ENCODE data around the gene ZSCAN21.
"Not testable (repeated sequence)": the region's sequence is repeated elsewhere in the genome, so short reads cannot be mapped to it uniquely, and the experiment has no call there.

The ZSCAN21 gene

DNA sequence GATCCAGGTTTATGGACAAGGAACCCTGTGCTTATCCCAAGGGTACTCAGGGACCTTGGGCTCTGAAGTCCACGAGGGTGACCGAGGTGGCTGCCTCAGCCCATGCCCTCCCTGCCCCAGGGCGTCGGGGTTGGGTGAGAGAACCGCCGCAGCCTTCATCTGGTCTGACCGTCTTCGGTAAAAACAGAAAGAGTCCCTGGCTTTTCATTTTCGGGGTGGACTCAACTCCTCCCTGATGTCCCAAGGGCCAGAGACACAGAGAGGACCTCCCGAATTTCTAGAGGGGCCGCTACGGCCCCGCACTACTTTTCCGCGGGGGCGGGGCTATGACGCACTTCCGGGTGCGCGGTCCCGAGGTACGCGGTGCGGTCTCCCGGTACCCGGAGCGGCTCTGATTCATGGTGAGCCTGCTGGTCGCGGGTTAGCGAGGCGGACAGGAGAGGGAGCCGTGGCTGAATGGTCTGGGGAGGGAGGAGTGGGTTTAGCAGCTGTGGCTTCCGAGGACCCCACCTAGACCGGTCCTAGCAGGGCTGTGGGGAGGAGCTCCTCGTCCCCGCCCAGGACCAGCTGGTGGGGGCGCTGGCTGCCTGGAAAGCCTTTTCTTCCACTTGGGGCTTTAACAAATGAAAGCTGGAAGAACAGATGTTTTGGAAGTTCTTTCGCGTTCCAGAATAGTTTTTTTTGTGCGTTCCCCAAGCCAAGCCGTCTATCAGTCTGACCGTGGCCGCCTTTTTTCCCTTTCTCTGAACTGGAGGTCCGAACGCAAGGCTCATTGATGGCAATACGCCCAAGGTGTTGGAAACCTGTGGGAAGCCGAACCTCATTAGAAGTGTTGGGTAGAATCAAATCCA is at the start of gene ZSCAN21:
TSS of gene ZSCAN21 (plus strand) at position 334 of the 851 bp plus-strand sequence. CDS start 7,233 bp downstream, outside the sequence.
- DNase-seq = peak; percentile 51 to 66 (median 60)

DNA sequence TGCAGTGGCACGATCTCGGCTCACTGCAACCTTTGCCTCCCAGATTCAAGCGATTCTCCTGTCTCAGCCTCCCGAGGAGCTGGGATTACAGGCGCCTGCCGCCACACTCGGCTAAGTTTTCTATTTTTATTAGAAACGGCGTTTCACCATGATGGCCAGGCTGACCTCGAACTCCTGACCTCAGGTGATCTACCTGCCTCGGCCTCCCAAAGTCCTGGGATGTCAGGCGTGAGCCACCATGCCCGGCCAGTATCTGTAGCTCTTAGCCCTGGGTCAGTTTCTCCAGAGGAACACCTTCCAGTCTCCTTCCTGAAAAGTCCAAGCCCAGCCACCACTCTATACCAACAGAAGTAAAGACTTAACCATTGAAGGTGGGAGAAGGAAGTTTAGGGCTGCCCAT is 49.3 kb upstream of the ZSCAN21 start:
- DNase-seq = no peak

DNA sequence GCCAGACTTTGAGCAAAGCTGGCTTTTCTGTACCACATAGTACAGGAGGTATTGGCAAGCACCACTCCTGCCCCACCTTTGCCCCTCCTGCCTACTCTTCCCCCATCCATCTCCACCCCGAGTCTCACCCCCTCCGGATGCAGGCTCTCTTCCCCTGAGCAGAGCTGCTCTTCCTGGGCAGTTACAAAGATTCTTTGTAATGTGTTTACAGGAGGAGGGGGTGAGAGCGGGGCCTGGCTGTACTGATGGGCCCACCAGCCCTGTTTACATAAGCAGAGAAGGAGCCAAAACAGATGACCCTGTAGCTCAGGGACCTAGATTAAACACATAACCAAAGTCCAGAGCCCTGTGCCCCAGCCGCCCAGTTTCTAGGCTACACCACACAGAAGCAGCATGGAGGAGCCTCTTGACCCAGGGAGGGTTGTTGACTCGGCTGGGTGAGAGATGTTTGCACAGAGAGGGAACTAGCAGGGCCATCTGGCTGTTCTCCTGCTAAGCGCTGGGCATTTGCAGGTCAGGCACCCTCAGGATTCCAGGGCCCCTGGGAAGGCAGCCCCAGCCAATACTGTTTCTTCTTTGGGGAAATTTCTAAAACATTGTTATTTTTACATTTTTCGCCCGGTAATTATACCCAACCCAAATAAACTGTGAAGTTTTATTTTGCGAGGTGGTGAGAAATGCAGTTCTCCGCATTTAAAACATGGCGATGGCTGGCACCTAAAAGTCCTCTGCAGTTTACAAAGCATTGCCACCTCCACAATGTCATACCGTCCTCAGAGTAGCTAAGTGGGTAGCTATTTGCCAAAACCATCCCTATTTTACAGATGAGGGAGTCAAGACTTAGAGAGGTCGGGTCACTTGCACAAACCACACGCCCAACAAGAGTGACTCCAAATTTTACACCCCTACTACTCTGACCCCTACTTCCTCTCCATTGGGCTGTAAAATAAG is 45.6 kb upstream of the ZSCAN21 start:
- no peak for DNase-seq

DNA sequence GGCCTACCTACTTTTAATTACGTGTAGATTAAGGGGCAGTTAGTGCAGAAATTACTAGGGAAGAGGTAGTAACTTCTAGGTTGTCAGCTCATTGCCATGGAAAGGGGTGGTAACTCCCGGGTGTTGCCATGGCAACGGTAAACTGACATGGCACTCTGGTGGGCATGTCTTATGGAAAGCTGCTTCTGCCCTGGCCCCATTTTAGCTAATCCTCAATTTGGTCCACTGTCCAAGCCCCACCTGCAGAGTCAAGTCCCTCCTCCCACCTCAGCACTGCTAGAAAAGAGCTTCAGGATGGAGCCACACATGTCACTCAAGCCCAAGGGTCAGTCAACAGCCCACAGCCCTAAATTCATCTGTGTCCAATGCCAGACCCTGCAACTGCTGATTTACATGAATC is 41.7 kb upstream of the ZSCAN21 start:
- no peak for DNase-seq

DNA sequence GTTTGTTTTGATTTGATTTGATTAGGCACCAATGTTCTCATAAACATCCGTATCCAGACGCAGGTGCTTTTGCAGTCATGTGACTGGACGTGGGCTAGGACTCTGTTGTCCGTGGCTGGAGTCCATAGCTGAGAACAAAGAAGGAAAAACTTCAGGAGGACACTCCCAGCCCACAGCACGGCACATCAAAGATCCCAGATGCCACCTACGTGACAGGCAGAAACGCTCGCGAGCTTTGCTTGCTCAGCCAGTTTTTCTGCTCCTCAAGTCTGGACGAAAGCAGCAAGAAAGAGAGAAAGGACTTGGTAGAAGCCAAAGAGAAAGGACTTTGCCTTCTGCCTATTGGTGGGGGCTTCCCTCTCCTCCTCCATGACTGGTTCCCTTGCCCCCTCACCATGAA is 41.0 kb upstream of the ZSCAN21 start:
- DNase-seq = no peak

DNA sequence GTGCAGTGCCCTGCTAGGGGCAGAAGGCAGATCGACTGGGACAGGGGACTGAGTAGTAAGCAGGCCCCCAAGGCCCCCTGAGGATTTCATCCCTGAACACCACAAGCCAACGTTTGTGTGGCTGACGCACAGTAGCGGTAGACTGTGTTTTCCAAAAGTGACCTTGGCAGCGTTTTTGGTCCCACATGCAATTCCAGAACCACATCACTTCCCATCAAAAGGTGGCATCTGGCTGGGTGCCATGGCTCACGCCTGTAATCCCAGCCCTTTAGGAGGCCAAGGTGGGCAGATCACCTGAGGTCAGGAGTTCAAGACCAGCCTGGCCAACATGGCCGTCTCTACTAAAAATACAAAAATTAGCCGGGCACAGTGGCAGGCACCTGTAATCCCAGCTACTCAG is 39.6 kb upstream of the ZSCAN21 start:
- DNase-seq = not testable (repeated sequence)

DNA sequence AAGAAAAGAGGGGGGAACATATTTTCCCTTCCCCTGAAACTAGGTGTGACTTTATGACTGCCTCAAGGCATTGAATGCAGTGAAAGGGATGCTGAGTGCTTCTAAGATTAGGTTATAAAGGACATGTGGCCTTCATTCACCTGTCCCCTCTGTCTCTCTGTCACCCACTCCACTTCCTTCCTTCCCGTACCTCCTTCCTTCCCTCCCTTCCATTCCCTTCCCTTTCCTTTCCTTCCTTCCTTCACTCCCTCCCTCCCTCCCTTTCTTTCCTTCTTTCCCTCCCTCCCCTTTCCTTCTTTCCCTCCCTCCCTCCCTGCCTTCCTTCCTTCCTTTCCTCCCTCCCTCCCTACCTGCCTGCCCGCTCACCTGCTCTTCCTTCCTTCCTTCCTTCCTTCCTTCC is 38.7 kb upstream of the ZSCAN21 start:
- DNase-seq = no peak

DNA sequence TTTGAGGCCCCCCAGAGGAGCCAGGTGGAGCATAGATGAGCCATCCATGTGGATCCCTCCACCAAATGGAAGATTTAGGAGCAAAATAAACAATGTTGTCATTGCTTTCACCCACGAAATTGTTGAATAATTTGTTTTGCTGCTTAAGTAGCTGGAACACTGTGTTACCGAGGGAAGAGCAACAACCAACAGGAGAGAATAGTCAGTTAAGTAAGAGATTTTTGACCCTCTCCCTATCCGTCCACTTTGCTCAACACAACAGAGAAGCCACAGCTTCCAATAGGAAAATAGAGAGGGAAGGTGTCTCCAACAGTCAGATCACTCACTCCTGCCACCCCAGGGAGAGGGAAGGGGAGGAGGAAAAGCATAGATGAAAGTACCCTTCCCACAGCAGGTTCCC is 38.1 kb upstream of the ZSCAN21 start:
- DNase-seq = no peak

DNA sequence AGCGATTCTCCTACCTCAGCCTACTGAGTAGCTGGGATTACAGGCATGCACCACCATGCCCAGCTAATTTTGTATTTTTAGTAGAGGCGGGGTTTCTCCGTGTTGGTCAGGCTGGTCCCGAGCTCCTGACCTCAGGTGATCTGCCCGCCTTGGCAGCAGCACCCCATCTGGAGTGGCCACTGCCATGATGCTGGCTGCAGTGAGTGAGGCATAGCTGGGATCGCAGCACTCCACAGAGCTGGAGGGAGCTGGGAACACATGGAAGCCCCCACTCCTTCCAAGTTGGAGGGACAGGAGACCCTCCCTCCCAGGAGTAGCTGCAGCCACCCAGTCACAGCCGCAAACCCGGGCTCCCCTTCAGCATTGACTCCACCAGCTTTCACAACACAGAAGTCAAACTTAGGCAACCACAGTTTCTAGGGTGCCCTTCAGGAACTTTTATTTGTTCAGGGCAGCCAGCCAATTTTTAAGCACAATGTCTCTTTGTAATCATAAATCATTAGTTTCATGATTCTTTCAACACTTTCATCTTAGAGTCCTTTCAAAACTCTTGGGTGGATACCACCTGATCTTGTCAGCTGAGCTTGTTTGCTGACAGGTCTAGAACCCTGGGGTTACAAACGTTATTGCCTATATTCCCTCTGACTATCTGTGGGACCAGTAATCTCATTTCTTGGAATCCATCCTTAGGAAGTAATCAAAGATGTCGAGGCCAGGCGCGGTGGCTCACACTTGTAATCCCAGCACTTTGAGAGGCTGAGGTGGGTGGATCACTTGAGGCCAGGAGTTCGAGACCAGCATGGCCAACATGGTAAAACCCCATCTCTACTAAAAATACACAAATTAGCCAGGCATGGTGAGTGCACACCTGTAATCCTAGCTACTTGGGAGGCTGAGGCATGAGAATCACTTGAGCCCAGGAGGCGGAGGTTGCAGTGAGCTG is 36.9 kb upstream of the ZSCAN21 start:
- DNase-seq = not testable (repeated sequence)

DNA sequence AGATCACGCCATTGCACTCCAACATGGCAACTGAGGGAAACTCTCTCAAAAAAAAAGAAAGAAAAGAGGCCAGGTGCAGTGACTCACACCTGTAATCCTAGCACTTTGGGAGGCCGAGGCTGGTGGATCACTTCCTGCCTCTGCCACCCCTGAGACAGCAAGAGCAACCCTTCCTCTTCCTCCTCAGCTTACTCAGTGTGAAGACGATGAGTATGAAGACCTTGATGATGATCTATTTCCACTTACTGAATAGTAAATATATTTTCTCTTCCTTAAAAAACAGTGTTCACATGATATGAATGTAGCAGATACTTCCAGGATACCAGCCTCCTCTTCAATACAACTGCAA is 36.3 kb upstream of the ZSCAN21 start:
- no peak for DNase-seq

DNA sequence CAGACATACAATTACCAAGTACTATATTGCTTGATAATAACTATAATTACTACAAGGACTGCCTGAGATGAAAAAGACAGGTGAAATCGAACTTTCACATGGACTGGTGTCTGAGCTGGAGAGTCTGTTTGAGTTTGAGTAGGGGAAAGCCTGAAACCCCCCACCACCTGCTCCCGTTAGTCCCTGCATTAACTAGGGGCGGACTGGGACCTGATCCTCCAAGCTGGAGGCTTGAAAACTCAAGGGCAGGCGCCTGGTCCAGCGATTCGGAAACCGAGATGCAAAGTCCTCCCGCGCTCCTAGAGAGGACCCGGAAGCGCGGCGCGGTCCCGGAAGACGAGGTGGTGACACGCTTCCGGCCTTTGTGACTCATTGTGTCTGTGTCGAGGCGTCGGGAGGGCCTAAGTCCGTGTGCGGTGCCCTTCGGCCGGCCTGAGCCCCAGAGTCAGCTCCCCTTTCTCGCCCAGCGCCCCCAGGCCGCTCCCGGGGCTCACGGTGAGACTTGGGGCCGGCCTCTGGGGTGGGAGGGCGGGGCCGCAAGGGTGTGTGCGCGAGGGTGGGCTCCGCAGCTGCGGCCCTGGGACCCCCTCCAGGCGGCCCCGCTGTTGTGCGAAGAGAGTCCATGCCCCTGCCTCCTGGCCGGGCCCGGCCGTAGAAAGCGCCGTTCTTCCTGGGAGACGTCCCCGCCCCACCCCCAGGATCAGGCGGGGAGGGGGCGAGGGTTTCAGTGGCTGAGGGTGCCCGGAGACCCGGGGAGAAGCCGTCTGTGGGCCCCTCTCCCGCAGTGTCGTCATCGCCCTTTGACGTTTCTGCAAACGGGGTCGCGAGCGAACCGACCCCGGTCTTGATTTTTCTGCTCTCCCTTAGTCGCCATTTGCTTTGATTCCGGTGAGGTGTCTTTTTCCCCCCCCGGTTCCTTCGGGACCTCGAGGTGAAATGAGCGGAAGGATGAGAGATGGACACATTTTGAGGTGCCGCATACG is 34.1 kb upstream of the ZSCAN21 start, which contains the start of gene ZKSCAN1:
TSS of gene ZKSCAN1 (plus strand) at position 365 of the 983 bp plus-strand sequence. CDS start 7,911 bp downstream, outside the sequence.
- peak; percentile 53 to 77 (median 66) for DNase-seq

DNA sequence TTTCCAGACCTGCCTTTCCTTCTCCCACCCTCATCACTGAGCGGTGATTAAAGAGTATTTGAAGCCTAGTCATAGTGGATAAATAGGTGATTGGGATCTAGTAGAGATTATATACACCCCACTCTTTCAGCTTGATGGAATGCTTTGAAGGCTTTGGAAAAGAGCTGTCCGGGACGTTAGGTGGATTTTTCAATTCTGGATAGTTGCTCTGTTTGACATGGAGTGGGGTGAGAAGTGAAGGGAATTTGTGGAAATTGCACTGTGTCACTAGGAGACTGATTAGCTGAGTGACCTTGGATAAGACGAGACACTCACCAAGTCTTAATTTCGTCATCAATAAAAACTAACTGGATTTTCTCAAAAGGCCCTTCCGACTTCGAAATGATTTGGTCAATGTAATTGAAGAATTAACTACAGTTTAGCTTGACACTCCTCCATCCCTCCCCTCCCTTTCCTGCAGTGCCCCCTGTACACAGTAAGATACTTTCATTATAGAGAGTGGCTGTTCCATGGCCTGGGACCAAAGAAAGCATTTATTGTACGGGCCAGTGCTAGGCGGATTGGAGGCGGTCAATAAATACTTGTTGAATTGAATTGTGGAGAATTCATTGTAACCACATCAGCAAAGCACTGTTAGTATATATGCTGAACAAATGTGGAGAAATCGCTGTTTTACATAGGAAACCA is 33.2 kb upstream of the ZSCAN21 start:
- no peak for DNase-seq

DNA sequence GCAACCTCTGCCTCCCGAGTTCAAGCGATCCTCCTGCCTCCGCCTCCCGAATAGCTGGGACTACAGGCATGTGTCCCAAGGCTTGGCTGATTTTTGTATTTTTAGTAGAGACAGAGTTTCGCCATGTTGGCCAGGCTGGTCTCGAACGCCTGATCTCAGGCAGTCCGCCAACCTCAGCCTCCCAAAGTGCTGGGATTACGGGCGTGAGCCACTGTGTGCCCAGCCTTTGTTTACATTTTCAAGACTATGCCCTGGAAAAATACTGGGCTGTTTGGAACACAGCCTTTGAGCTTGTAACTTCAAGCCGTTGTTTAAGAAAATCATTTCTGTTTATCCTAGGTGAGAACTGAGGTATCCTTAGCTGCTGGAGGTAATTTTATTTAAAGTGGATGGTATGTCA is 32.3 kb upstream of the ZSCAN21 start:
- no peak for DNase-seq

DNA sequence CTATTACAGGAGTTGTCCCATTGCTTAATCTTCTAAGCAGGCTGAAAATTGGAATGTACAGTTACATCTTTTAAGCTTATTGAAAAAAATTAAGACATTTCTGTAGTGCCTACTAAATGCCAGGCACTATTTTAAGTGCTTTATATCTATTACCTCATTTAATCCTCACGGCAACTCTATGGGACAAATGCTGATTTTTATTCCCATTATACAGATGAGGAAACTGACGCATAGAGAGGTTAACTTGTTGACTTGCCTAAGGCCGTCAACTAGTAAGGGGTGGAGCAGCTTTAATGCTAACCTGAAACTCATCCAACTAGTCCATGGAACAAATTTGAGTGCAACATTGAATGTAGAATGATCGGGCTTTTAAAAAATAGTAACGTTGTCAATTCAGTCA is 31.7 kb upstream of the ZSCAN21 start:
- no peak for DNase-seq

DNA sequence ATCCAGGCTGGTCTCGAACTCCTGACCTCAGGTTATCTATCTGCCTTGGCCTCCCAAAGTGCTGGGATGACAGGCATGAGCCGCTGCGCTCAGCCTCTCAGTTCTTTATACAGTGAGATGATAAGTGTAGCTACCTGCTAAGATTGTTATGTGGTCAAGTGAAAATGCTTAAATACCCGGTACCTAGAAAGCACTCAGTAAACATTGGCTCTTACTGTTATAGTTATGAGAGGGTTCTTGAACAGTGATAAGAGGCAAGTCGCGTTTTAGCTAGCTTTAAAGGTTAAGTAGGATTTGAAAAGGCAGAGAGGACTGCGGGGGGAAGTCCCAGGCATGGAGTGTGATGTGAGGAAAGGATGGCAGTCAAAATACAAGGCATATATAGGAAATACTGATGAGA is 29.7 kb upstream of the ZSCAN21 start:
- DNase-seq = no peak

DNA sequence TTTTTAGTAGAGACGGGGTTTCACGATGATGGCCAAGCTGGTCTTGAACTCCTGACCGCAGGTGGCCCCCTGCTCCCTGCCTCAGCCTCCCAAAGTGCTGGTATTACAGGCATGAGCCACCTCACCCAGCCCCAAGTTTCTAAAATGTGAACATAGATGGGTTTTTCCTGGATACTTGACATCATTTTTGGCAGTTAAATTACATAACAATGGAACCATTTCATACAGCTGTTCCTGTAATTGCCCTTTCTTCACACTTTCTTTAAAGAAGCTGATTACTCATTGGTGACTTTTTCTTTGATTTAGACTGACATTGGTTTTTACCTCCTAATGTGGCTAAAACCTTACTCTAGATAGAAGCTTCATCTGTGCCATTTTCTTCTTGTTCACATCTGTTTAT is 28.3 kb upstream of the ZSCAN21 start:
- no peak for DNase-seq

DNA sequence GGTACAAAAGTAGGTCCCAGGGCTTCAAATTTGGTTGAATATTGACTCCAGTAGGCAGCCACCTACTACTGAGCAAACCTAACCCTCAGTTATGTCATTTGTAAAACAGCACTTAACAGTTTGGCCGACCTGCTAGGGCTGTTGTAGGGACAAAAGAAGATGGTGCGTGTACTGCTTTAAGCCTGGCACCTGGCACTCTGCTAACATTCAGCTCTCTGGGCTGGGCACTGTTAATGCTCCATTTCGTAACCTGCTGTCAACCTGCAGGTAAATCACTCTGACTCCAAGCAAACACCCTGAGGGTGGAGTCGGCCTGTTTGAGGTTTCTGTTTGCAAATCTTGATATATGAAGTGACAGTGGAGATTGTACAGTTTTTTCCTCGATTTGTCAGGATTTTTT is 27.0 kb upstream of the ZSCAN21 start:
- no peak for DNase-seq

DNA sequence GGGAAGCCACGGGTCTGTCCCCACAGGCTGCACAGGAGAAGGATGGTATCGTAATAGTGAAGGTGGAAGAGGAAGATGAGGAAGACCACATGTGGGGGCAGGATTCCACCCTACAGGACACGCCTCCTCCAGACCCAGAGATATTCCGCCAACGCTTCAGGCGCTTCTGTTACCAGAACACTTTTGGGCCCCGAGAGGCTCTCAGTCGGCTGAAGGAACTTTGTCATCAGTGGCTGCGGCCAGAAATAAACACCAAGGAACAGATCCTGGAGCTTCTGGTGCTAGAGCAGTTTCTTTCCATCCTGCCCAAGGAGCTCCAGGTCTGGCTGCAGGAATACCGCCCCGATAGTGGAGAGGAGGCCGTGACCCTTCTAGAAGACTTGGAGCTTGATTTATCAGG is 26.0 kb upstream of the ZSCAN21 start:
- no peak for DNase-seq

DNA sequence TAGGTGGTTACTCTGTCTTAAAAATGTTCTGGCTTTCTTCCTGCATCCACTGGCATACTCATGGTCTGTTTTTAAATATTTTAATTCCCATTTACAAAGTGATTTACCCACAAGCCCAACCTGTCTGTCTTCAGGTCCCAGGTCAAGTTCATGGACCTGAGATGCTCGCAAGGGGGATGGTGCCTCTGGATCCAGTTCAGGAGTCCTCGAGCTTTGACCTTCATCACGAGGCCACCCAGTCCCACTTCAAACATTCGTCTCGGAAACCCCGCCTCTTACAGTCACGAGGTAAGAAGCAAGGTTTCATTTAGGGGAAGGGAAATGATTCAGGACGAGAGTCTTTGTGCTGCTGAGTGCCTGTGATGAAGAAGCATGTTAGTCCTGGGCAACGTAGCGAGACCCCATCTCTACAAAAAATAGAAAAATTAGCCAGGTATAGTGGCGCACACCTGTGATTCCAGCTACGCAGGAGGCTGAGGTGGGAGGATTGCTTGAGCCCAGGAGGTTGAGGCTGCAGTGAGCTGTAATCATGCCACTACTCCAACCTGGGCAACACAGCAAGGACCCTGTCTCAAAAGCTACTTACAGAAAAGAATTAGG is 25.5 kb upstream of the ZSCAN21 start:
- no peak for DNase-seq

DNA sequence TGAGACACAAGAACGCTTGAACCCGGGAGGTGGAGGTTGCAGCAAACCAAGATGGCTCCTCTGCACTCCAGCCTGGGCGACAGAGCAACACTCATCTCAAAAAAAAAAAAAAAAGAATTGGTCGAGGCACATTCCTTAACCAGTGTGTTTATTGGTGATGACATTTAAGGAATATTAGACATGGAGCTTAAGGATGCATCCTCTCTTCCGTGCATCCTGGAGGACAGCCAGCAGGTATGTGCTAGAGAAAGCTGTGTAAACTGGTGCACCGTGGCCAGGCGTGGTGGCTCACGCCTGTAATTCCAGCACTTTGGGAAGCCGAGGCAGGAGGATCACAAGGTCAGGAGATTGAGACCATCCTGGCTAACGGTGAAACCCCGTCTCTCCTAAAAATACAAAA is 22.4 kb upstream of the ZSCAN21 start:
- DNase-seq = no peak
